PC-9 (cell line): ENCODE results near the gene PLA2G4A.

Experiments used
- EZH2 ChIP-seq: fragments of 200-600 bp; sonication (generic); IDR thresholded peaks from 2 replicates; pipeline ENCODE4 v1.8.0; 2017; ENCODE audit warnings: antibody characterized with exemption, low read depth
- TF ChIP-seq, protein P1 (sequence below): fragments of 200-600 bp; sonication (generic); conservative IDR thresholded peaks from 2 replicates; pipeline ENCODE4 v1.6.1; 2017; ENCODE audit warnings: mixed run types, antibody characterized with exemption, mild to moderate bottlenecking, moderate library complexity

DNA sequence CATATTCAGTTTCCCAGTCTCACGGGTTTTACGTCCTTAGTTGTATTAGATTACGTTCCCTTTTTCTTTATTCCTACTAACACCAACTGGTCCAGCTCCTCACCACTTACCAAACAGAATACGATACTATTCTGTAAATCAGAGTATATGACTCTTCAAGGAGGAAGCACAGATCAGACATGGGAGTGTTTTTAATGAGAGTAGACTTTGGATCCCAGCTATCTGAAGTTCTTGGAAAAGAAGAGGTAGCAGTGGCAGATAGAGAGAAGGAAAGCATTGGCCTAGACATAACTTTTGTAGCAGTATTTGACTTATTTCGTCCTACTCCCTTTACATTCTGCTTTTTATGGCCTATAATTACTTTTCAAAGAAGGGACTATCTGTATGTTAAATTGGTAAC lies 24.1 kb upstream of the PLA2G4A start:
- TF ChIP-seq, protein P1, sequence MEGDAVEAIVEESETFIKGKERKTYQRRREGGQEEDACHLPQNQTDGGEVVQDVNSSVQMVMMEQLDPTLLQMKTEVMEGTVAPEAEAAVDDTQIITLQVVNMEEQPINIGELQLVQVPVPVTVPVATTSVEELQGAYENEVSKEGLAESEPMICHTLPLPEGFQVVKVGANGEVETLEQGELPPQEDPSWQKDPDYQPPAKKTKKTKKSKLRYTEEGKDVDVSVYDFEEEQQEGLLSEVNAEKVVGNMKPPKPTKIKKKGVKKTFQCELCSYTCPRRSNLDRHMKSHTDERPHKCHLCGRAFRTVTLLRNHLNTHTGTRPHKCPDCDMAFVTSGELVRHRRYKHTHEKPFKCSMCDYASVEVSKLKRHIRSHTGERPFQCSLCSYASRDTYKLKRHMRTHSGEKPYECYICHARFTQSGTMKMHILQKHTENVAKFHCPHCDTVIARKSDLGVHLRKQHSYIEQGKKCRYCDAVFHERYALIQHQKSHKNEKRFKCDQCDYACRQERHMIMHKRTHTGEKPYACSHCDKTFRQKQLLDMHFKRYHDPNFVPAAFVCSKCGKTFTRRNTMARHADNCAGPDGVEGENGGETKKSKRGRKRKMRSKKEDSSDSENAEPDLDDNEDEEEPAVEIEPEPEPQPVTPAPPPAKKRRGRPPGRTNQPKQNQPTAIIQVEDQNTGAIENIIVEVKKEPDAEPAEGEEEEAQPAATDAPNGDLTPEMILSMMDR: no peak
- no peak for TF ChIP-seq EZH2
